HG02623 (cell line): ENCODE results near the gene TECPR2.
"Not testable (repeated sequence)": the region's sequence is repeated elsewhere in the genome, so short reads cannot be mapped to it uniquely, and the experiment has no call there.

Source experiments
- ATAC-seq: cut with Tn5 transposase; IDR thresholded peaks from one replicate; pipeline ENCODE4 v1.9.1; 2021; ENCODE audit warnings: moderate library complexity; ENCODE audit not compliant: unreplicated experiment

Gene TECPR2

GRCh38 chr14:102545461-102546265 is 182.9 kb downstream of the TECPR2 start:
- no peak for ATAC-seq

GRCh38 chr14:102548616-102549240 is 186.0 kb downstream of the TECPR2 start:
- ATAC-seq: no peak

- not testable (repeated sequence) for ATAC-seq
Measured at GRCh38 chr14:102550927-102551401, 188.2 kb downstream of the TECPR2 start.
